ENCODE results near the gene STX8. TPM values are rescaled to one million over a fixed set of nuclear protein-coding genes. Genes with fewer than 3 reads are reported as not detected.

Gene STX8
- total RNA-seq, 1 donor from 2014 or later = 50.6 TPM

DNA sequence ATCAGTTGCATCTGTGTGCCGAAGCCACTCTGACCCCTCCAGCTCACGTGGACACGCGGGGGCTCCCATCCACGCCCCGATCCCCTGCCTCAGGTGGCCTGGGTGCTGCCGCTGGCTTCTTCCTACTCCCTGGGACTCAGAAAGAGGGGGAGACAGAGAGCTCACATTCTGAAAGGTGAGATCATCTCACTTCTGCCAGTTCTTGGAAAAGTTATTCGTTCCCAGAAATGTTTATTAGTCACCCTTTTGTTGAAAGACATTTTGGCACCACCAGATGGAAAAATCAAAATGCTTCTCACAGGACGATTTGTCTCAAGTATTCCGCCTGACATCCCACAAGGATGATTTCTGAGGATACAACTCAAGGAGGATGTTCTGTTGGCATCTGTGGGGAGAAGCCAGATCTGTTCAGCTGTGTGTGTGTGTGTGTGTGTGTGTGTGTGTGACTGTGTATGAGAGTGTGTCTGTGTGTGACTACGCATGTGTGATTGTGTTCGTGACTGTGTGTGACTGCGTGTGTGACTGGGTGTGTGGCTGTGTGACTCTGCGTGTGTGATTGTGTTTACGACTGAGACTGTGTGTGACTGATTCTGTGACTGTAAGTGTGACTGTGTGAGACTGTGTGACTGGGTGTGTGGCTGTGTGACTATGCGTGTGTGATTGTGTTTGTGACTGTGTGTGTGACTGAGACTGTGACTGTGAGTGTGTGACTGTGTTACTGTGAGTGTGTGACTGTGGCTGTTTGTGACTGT, 347.0 kb downstream of the STX8 start:
- Mint-ChIP-seq H3K4me1 (ENCODE audit: low read depth) (peaks cover 3% of the 10 kb centered on the region), H3K4me3 (ENCODE audit: unreplicated experiment) (no peak overlapping the region), H3K27me3 (ENCODE audit: low read depth) (peaks cover 2% of the 10 kb centered on the region), H3K36me3 (ENCODE audit: low read depth) (no peaks in the 10 kb centered on the region), H3K27ac (ENCODE audit: unreplicated experiment) (no peak overlapping the region), H3K9me3 (ENCODE audit: low read depth) (no peaks in the 10 kb centered on the region)
- no peak for DNase-seq (ENCODE audit: low spot score)
- TF ChIP-seq, protein P1, sequence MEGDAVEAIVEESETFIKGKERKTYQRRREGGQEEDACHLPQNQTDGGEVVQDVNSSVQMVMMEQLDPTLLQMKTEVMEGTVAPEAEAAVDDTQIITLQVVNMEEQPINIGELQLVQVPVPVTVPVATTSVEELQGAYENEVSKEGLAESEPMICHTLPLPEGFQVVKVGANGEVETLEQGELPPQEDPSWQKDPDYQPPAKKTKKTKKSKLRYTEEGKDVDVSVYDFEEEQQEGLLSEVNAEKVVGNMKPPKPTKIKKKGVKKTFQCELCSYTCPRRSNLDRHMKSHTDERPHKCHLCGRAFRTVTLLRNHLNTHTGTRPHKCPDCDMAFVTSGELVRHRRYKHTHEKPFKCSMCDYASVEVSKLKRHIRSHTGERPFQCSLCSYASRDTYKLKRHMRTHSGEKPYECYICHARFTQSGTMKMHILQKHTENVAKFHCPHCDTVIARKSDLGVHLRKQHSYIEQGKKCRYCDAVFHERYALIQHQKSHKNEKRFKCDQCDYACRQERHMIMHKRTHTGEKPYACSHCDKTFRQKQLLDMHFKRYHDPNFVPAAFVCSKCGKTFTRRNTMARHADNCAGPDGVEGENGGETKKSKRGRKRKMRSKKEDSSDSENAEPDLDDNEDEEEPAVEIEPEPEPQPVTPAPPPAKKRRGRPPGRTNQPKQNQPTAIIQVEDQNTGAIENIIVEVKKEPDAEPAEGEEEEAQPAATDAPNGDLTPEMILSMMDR (IDR thresholded peaks at IDR 0.05) = peak; percentile 30

DNA sequence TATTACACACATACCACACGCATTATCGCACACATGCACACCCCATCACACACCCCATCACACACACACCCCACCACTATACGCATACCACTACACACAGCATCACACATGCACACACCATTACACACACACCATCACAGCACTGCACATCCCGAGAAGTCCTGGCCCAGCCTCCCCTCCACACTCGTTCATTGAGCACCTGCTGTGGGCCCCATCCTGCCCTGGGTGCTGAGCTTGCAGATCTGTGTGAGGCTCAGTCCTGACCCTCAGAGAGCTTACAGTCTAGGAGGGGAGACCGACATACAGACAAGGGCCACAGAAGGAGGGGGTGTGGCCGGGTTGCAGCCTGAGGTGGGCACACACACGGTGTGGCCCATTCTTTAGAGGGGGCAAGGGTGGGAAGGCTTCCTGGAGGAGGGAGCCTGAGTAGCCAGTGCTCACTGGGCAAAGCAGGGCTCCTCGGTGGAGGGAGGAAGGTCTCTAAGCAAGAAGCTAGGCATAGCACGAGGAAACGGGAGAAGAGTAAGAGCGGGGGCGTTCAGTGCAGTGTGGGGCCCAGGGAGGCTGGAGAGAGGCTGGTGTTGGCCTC, 347.7 kb downstream of the STX8 start:
- H3K9me3 Mint-ChIP-seq (ENCODE audit: low read depth) = no peaks in the 10 kb centered on the region
- H3K36me3 Mint-ChIP-seq (ENCODE audit: low read depth) = no peaks in the 10 kb centered on the region
- TF ChIP-seq, protein P1 (IDR thresholded peaks at IDR 0.05) = no peak
- H3K4me3 Mint-ChIP-seq (ENCODE audit: unreplicated experiment) = no peak overlapping the region
- H3K27me3 Mint-ChIP-seq (ENCODE audit: low read depth) = peaks cover 2% of the 10 kb centered on the region
- H3K4me1 Mint-ChIP-seq (ENCODE audit: low read depth) = peaks cover 3% of the 10 kb centered on the region
- DNase-seq (ENCODE audit: low spot score) = no peak
- H3K27ac Mint-ChIP-seq (ENCODE audit: unreplicated experiment) = no peak overlapping the region

DNA sequence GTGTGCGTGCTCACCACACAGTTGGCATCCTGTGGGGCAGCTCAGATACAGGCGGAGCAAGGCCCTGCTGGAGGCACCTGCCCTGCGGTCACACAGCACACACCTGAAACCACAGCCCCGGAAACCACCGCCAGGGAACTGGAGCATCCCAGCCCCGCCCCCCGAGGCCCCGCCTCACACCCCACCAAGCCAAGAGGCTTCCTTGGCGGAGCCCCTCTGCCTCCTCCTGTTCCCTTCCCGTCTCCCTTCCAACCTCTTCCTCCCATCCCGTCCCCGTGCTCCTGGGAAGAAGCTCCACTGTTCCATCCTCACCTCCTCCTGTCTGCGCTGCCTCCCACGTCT, 348.9 kb downstream of the STX8 start:
- TF ChIP-seq, protein P1 (IDR thresholded peaks at IDR 0.05) = no peak
- Mint-ChIP-seq H3K4me3 (ENCODE audit: unreplicated experiment) (no peak overlapping the region), H3K27me3 (ENCODE audit: low read depth) (peaks cover 2% of the 10 kb centered on the region), H3K36me3 (ENCODE audit: low read depth) (no peaks in the 10 kb centered on the region), H3K9me3 (ENCODE audit: low read depth) (no peaks in the 10 kb centered on the region), H3K27ac (ENCODE audit: unreplicated experiment) (no peak overlapping the region), H3K4me1 (ENCODE audit: low read depth) (peaks cover 3% of the 10 kb centered on the region)
- DNase-seq (ENCODE audit: low spot score) = peak; percentile 90

GRCh38 chr17:9226130-9226793, 349.4 kb downstream of the STX8 start:
- Mint-ChIP-seq H3K27ac (ENCODE audit: unreplicated experiment) (no peak overlapping the region), H3K27me3 (ENCODE audit: low read depth) (peaks cover 2% of the 10 kb centered on the region), H3K9me3 (ENCODE audit: low read depth) (no peaks in the 10 kb centered on the region), H3K4me3 (ENCODE audit: unreplicated experiment) (no peak overlapping the region), H3K4me1 (ENCODE audit: low read depth) (peaks cover 3% of the 10 kb centered on the region), H3K36me3 (ENCODE audit: low read depth) (no peaks in the 10 kb centered on the region)
- peak; percentile 86 for DNase-seq (ENCODE audit: low spot score)
- TF ChIP-seq, protein P1 (IDR thresholded peaks at IDR 0.05) = no peak

GRCh38 chr17:9225305-9226101, 350.1 kb downstream of the STX8 start:
- TF ChIP-seq, protein P1 (IDR thresholded peaks at IDR 0.05) = peak; percentile 18
- peaks cover 2% of the 10 kb centered on the region for H3K27me3 Mint-ChIP-seq (ENCODE audit: low read depth)
- H3K27ac Mint-ChIP-seq (ENCODE audit: unreplicated experiment) = no peak overlapping the region
- DNase-seq (ENCODE audit: low spot score) = peak; percentile 79
- no peaks in the 10 kb centered on the region for H3K36me3 Mint-ChIP-seq (ENCODE audit: low read depth)
- H3K4me3 Mint-ChIP-seq (ENCODE audit: unreplicated experiment) = no peak overlapping the region
- H3K9me3 Mint-ChIP-seq (ENCODE audit: low read depth) = no peaks in the 10 kb centered on the region
- peaks cover 3% of the 10 kb centered on the region for H3K4me1 Mint-ChIP-seq (ENCODE audit: low read depth)
